Measurements from ENCODE around the gene FNBP1.
"Not testable (repeated sequence)": the region's sequence is repeated elsewhere in the genome, so short reads cannot be mapped to it uniquely, and the experiment has no call there.

FNBP1 gene

GRCh38 chr9:129962451-129962864, 80.5 kb downstream of the FNBP1 start:
- FAIRE-seq (no peak), DNase-seq (ENCODE audit: low spot score) (no peak)

- FAIRE-seq = no peak
- DNase-seq (ENCODE audit: low spot score) = no peak
Observed at GRCh38 chr9:129958796-129959195, 84.2 kb downstream of the FNBP1 start.

GRCh38 chr9:129954868-129955550, 88.0 kb downstream of the FNBP1 start:
- DNase-seq (ENCODE audit: low spot score) = peak; percentile 42

GRCh38 chr9:129953736-129954135, 89.3 kb downstream of the FNBP1 start:
- DNase-seq (ENCODE audit: low spot score) = no peak
- no peak for FAIRE-seq

More at GRCh38 chr9:129954868-129955550, 88.0 kb downstream of the FNBP1 start:
- FAIRE-seq = no peak

GRCh38 chr9:129952337-129952736, 90.7 kb downstream of the FNBP1 start:
- FAIRE-seq (no peak), DNase-seq (ENCODE audit: low spot score) (no peak)

GRCh38 chr9:129949821-129950220, 93.2 kb downstream of the FNBP1 start:
- DNase-seq (ENCODE audit: low spot score) (no peak), FAIRE-seq (no peak)

- not testable (repeated sequence) for FAIRE-seq; DNase-seq (ENCODE audit: low spot score)
Observed at GRCh38 chr9:129948626-129949025, 94.4 kb downstream of the FNBP1 start.

- FAIRE-seq (no peak), DNase-seq (ENCODE audit: low spot score) (no peak)
Observed at GRCh38 chr9:129946246-129946995, 96.6 kb downstream of the FNBP1 start.

- DNase-seq (ENCODE audit: low spot score) (no peak), FAIRE-seq (no peak)
Observed at GRCh38 chr9:129945314-129945713, 97.7 kb downstream of the FNBP1 start.

- FAIRE-seq = no peak
- DNase-seq (ENCODE audit: low spot score) = no peak
Observed at GRCh38 chr9:129944506-129945116, 98.4 kb downstream of the FNBP1 start.

- no peak for FAIRE-seq
- DNase-seq (ENCODE audit: low spot score) = no peak
Observed at GRCh38 chr9:129939431-129939830, 103.6 kb downstream of the FNBP1 start.

- DNase-seq (ENCODE audit: low spot score) = no peak
- no peak for FAIRE-seq
Observed at GRCh38 chr9:129938291-129938979, 104.6 kb downstream of the FNBP1 start.

- FAIRE-seq; DNase-seq (ENCODE audit: low spot score): not testable (repeated sequence)
Observed at GRCh38 chr9:129937879-129938278, 105.1 kb downstream of the FNBP1 start.

- FAIRE-seq (no peak), DNase-seq (ENCODE audit: low spot score) (no peak)
Observed at GRCh38 chr9:129936222-129936621, 106.8 kb downstream of the FNBP1 start.

GRCh38 chr9:129934780-129935179, 108.2 kb downstream of the FNBP1 start:
- FAIRE-seq (no peak), DNase-seq (ENCODE audit: low spot score) (no peak)

GRCh38 chr9:129934041-129934591, 108.9 kb downstream of the FNBP1 start:
- FAIRE-seq = no peak
- no peak for DNase-seq (ENCODE audit: low spot score)

- FAIRE-seq = no peak
- DNase-seq (ENCODE audit: low spot score) = no peak
Observed at GRCh38 chr9:129933185-129934040, 109.6 kb downstream of the FNBP1 start.

GRCh38 chr9:129932303-129933151, 110.5 kb downstream of the FNBP1 start:
- FAIRE-seq (no peak), DNase-seq (ENCODE audit: low spot score) (no peak)

GRCh38 chr9:129930743-129931142, 112.2 kb downstream of the FNBP1 start:
- no peak for DNase-seq (ENCODE audit: low spot score)
- no peak for FAIRE-seq

Data from RCC 7860 (cell line).